ENCODE data around the gene FBXW4.
A peak's percentile ranks its signal among the peaks of the same experiment; 100 is the strongest.

Gene FBXW4

DNA sequence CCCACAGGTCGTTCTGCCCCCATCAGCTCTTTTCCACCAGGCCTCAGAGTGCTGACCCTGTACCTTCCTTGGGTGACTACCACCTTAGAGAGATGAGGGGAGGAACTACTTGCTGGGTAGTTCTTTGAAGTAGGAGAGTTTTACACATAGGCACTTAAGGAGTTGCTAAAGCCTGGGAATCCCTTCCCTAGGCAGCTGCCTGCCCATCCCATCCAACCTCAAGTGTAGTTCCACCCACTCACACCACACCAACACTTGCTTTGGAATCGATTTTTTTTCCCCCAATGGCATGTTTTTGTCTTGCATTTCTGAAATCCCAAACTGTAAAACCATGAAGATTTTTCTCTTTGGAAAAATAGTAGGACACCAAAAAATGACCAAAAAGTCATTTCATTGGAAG is 47.7 kb downstream of the FBXW4 start:
- Histone ChIP-seq H3K18ac (ENCODE audit: low read length) (no peak overlapping the region), H3K27ac (replicated peaks; ENCODE audit: low read length) (no peak overlapping the region), H3K9me3 (replicated peaks in 1 of 2; ENCODE audit: control insufficient read depth in 2 of 2, insufficient read depth in 1 of 2, low read depth in 1 of 2, low read length in 2 of 2) (no peaks in the 10 kb centered on the region), H2BK12ac (ENCODE audit: low read length) (no peak overlapping the region), H3K36me3 (replicated peaks in 1 of 2; ENCODE audit: control insufficient read depth in 2 of 2, insufficient read depth in 2 of 2, low read length in 2 of 2) (no peaks in the 10 kb centered on the region), H3K4me2 (ENCODE audit: insufficient read depth, low read length, poor library complexity, severe bottlenecking) (no peak overlapping the region), H3K9ac (ENCODE audit: low read depth, low read length, poor library complexity) (no peak overlapping the region), H4K8ac (ENCODE audit: low read depth, low read length) (no peak overlapping the region), H3K79me1 (ENCODE audit: low read depth, low read length) (no peaks in the 10 kb centered on the region), H4K91ac (ENCODE audit: low read depth, low read length, poor library complexity) (no peak overlapping the region), H3K23ac (ENCODE audit: low read depth, low read length, poor library complexity) (no peak overlapping the region), H3K27me3 (ENCODE audit: control insufficient read depth in 3 of 3, insufficient read depth in 3 of 3, low read depth in 1 of 3, low read length in 3 of 3) (peaks cover 0 to 96% (median 0%) of the 10 kb centered on the region in 3 experiments), H2AFZ (ENCODE audit: low read length) (no peak overlapping the region), H2AK5ac (ENCODE audit: low read depth, low read length) (peak overlapping the region; percentile 22), H3K14ac (ENCODE audit: low read length) (no peak overlapping the region), H3K4ac (ENCODE audit: low read length) (no peak overlapping the region), H3K4me1 (ENCODE audit: control insufficient read depth in 2 of 2, insufficient read depth in 1 of 2, low read depth in 1 of 2, low read length in 2 of 2) (peaks cover 26 to 50% of the 10 kb centered on the region in 2 donors), H2BK120ac (ENCODE audit: low read depth, low read length) (peak overlapping the region; percentile 30), H2BK15ac (ENCODE audit: low read length) (peak overlapping the region; percentile 18), H2BK5ac (ENCODE audit: low read length) (peak overlapping the region; percentile 85), H3K4me3 (ENCODE audit: low read length in 2 of 2) (no peak overlapping the region)
- no CpG with 5 or more reads among the region's 2 CpGs for WGBS, 2 donors (ENCODE audit: extremely low coverage in 2 of 2, insufficient read length in 2 of 2, insufficient replicate concordance in 1 of 2)
- DNase-seq (ENCODE audit: low spot score): no peak

GRCh38 chr10:101646364-101646763 is 48.6 kb downstream of the FBXW4 start:
- no peak for DNase-seq (ENCODE audit: low spot score)
- no peaks in the 10 kb centered on the region for H3K79me1 ChIP-seq (ENCODE audit: low read depth, low read length)
- H3K18ac ChIP-seq (ENCODE audit: low read length): peak overlapping the region; percentile 90
- H3K4me3 ChIP-seq (ENCODE audit: low read length in 2 of 2): no peak overlapping the region
- H2BK120ac ChIP-seq (ENCODE audit: low read depth, low read length): no peak overlapping the region
- no peak overlapping the region for H2AFZ ChIP-seq (ENCODE audit: low read length)
- H3K4me1 ChIP-seq (ENCODE audit: control insufficient read depth in 2 of 2, insufficient read depth in 1 of 2, low read depth in 1 of 2, low read length in 2 of 2): peaks cover 20 to 42% of the 10 kb centered on the region in 2 donors
- H4K8ac ChIP-seq (ENCODE audit: low read depth, low read length): no peak overlapping the region
- no CpG with 5 or more reads among the region's 6 CpGs for WGBS, 2 donors (ENCODE audit: extremely low coverage in 2 of 2, insufficient read length in 2 of 2, insufficient replicate concordance in 1 of 2)
- peak overlapping the region; percentile 85 for H2BK5ac ChIP-seq (ENCODE audit: low read length)
- H3K9me3 ChIP-seq (replicated peaks in 1 of 2; ENCODE audit: control insufficient read depth in 2 of 2, insufficient read depth in 1 of 2, low read depth in 1 of 2, low read length in 2 of 2): no peaks in the 10 kb centered on the region
- no peak overlapping the region for H3K23ac ChIP-seq (ENCODE audit: low read depth, low read length, poor library complexity)
- no peaks in the 10 kb centered on the region for H3K36me3 ChIP-seq (replicated peaks in 1 of 2; ENCODE audit: control insufficient read depth in 2 of 2, insufficient read depth in 2 of 2, low read length in 2 of 2)
- peak overlapping the region; percentile 53 for H2BK12ac ChIP-seq (ENCODE audit: low read length)
- peak overlapping the region; percentile 60 for H3K4ac ChIP-seq (ENCODE audit: low read length)
- H3K9ac ChIP-seq (ENCODE audit: low read depth, low read length, poor library complexity): no peak overlapping the region
- peaks cover 0 to 88% (median 0%) of the 10 kb centered on the region in 3 experiments for H3K27me3 ChIP-seq (ENCODE audit: control insufficient read depth in 3 of 3, insufficient read depth in 3 of 3, low read depth in 1 of 3, low read length in 3 of 3)
- no peak overlapping the region for H4K91ac ChIP-seq (ENCODE audit: low read depth, low read length, poor library complexity)
- peak overlapping the region; percentile 96 for H2AK5ac ChIP-seq (ENCODE audit: low read depth, low read length)
- no peak overlapping the region for H3K14ac ChIP-seq (ENCODE audit: low read length)
- H2BK15ac ChIP-seq (ENCODE audit: low read length): no peak overlapping the region
- H3K27ac ChIP-seq (replicated peaks; ENCODE audit: low read length): peak overlapping the region; percentile 18
- no peak overlapping the region for H3K4me2 ChIP-seq (ENCODE audit: insufficient read depth, low read length, poor library complexity, severe bottlenecking)

DNA sequence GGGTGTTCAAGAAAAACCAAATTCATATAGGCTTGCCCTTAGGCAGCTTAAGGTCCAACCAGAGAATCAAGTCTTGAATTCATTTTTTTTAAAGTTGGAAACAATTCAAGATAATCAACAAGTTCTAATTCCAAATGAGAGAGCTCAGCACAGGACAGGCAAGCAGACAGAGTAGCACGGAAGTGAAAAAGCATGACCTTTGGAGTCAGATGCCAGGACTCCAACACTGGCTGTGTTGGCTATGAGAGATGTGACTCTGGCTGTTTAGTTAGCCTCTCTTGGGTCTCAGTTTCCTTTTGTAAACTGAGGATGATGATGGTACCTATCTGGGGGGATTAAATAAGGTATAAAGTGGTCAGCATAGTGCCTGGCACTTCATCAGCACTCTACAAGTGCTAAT is 49.3 kb downstream of the FBXW4 start:
- Histone ChIP-seq H3K9me3 (replicated peaks in 1 of 2; ENCODE audit: control insufficient read depth in 2 of 2, insufficient read depth in 1 of 2, low read depth in 1 of 2, low read length in 2 of 2) (no peaks in the 10 kb centered on the region), H2AK5ac (ENCODE audit: low read depth, low read length) (no peak overlapping the region), H3K23ac (ENCODE audit: low read depth, low read length, poor library complexity) (no peak overlapping the region), H3K4ac (ENCODE audit: low read length) (no peak overlapping the region), H4K8ac (ENCODE audit: low read depth, low read length) (no peak overlapping the region), H2BK5ac (ENCODE audit: low read length) (peak overlapping the region; percentile 8), H3K27ac (replicated peaks; ENCODE audit: low read length) (peak overlapping the region; percentile 94), H3K4me1 (ENCODE audit: control insufficient read depth in 2 of 2, insufficient read depth in 1 of 2, low read depth in 1 of 2, low read length in 2 of 2) (peaks cover 15 to 35% of the 10 kb centered on the region in 2 donors), H3K4me2 (ENCODE audit: insufficient read depth, low read length, poor library complexity, severe bottlenecking) (no peak overlapping the region), H2BK15ac (ENCODE audit: low read length) (no peak overlapping the region), H3K14ac (ENCODE audit: low read length) (no peak overlapping the region), H2BK12ac (ENCODE audit: low read length) (no peak overlapping the region), H3K9ac (ENCODE audit: low read depth, low read length, poor library complexity) (no peak overlapping the region), H3K36me3 (replicated peaks in 1 of 2; ENCODE audit: control insufficient read depth in 2 of 2, insufficient read depth in 2 of 2, low read length in 2 of 2) (no peaks in the 10 kb centered on the region), H2BK120ac (ENCODE audit: low read depth, low read length) (no peak overlapping the region), H2AFZ (ENCODE audit: low read length) (no peak overlapping the region), H3K4me3 (ENCODE audit: low read length in 2 of 2) (no peak overlapping the region), H3K79me1 (ENCODE audit: low read depth, low read length) (no peaks in the 10 kb centered on the region), H3K18ac (ENCODE audit: low read length) (no peak overlapping the region), H4K91ac (ENCODE audit: low read depth, low read length, poor library complexity) (no peak overlapping the region), H3K27me3 (ENCODE audit: control insufficient read depth in 3 of 3, insufficient read depth in 3 of 3, low read depth in 1 of 3, low read length in 3 of 3) (peaks cover 0 to 82% (median 0%) of the 10 kb centered on the region in 3 experiments)
- no peak for DNase-seq (ENCODE audit: low spot score)
- WGBS, 2 donors (ENCODE audit: extremely low coverage in 2 of 2, insufficient read length in 2 of 2, insufficient replicate concordance in 1 of 2): no CpG with 5 or more reads among the region's 1 CpG

GRCh38 chr10:101644002-101644401 is 51.0 kb downstream of the FBXW4 start:
- no peaks in the 10 kb centered on the region for H3K9me3 ChIP-seq (replicated peaks in 1 of 2; ENCODE audit: control insufficient read depth in 2 of 2, insufficient read depth in 1 of 2, low read depth in 1 of 2, low read length in 2 of 2)
- no peak overlapping the region for H3K18ac ChIP-seq (ENCODE audit: low read length)
- no peak overlapping the region for H2BK15ac ChIP-seq (ENCODE audit: low read length)
- peak overlapping the region; percentile 94 for H3K27ac ChIP-seq (replicated peaks; ENCODE audit: low read length)
- no peak overlapping the region for H3K9ac ChIP-seq (ENCODE audit: low read depth, low read length, poor library complexity)
- H3K4me1 ChIP-seq (ENCODE audit: control insufficient read depth in 2 of 2, insufficient read depth in 1 of 2, low read depth in 1 of 2, low read length in 2 of 2): peaks cover 10 to 27% of the 10 kb centered on the region in 2 donors
- H3K14ac ChIP-seq (ENCODE audit: low read length): no peak overlapping the region
- H3K4me2 ChIP-seq (ENCODE audit: insufficient read depth, low read length, poor library complexity, severe bottlenecking): peak overlapping the region; percentile 23
- H2AFZ ChIP-seq (ENCODE audit: low read length): no peak overlapping the region
- peaks cover 0 to 78% (median 0%) of the 10 kb centered on the region in 3 experiments for H3K27me3 ChIP-seq (ENCODE audit: control insufficient read depth in 3 of 3, insufficient read depth in 3 of 3, low read depth in 1 of 3, low read length in 3 of 3)
- H2BK120ac ChIP-seq (ENCODE audit: low read depth, low read length): peak overlapping the region; percentile 50
- DNase-seq (ENCODE audit: low spot score): peak; percentile 84
- H2BK5ac ChIP-seq (ENCODE audit: low read length): no peak overlapping the region
- H3K36me3 ChIP-seq (replicated peaks in 1 of 2; ENCODE audit: control insufficient read depth in 2 of 2, insufficient read depth in 2 of 2, low read length in 2 of 2): no peaks in the 10 kb centered on the region
- H4K8ac ChIP-seq (ENCODE audit: low read depth, low read length): no peak overlapping the region
- no peak overlapping the region for H3K4ac ChIP-seq (ENCODE audit: low read length)
- H4K91ac ChIP-seq (ENCODE audit: low read depth, low read length, poor library complexity): no peak overlapping the region
- H2BK12ac ChIP-seq (ENCODE audit: low read length): no peak overlapping the region
- H3K23ac ChIP-seq (ENCODE audit: low read depth, low read length, poor library complexity): no peak overlapping the region
- H3K79me1 ChIP-seq (ENCODE audit: low read depth, low read length): no peaks in the 10 kb centered on the region
- no peak overlapping the region for H3K4me3 ChIP-seq (ENCODE audit: low read length in 2 of 2)
- peak overlapping the region; percentile 88 for H2AK5ac ChIP-seq (ENCODE audit: low read depth, low read length)
- no CpG with 5 or more reads among the region's 3 CpGs for WGBS, 2 donors (ENCODE audit: extremely low coverage in 2 of 2, insufficient read length in 2 of 2, insufficient replicate concordance in 1 of 2)

Data from neuronal stem cell (in vitro differentiated cells).